ENCODE data around the gene ERCC2.

Gene ERCC2

DNA sequence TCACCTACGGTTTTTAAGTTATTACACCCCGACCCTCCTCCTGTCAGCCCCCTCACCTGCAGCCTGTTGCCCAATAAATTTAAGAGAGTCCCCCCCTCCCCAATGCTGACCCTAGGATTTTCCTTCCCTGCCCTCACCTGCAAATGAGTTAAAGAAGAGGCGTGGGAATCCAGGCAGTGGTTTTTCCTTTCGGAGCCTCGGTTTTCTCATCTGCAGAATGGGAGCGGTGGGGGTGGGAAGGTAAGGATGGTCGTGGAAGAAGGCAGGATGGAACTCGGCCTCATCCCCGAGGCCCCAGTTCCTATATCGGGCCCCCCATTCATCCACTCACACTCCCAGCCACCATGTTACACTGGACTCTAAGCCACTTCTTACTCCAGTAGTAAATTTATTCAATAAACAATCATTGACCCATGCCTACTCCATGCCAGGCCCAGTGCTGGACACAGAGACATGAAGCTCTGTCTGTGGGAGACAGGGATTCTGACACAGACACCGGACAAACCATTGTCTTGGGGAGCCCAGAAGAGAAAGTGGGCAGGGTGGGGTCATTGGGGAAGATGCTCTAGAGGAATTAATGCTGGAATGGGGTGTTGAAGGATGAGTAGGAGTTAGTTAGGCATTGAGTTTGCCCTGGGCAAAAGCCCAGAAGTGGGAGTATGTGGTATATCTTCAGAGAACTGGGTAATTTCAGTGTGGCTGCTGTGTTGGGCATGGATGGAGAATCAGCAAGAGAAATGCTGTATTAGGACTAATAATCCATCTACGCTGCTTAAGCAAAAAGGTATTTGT lies 66.9 kb downstream of the ERCC2 start:
- DNase-seq (ENCODE audit: low read depth, low spot score): no peak

DNA sequence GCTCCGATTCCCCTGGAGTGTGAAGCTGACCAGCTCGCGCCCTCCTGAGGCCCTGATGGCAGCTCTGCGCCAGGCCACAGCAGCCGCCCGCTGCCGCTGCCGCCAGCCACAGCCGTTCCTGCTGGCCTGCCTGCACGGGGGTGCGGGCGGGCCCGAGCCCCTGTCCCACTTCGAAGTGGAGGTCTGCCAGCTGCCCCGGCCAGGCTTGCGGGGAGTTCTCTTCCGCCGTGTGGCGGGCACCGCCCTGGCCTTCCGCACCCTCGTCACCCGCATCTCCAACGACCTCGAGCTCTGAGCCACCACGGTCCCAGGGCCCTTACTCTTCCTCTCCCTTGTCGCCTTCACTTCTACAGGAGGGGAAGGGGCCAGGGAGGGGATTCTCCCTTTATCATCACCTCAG lies 68.0 kb downstream of the ERCC2 start:
- DNase-seq (ENCODE audit: low read depth, low spot score): no peak

Data from smooth muscle cell of the brain vasculature (primary cell).